ENCODE data around the gene SOX10.

GRCh38 chr22:37990862-37991261 is 6.5 kb upstream of the SOX10 start:
- TF ChIP-seq CTCF (IDR thresholded peaks at IDR 0.05; ENCODE audit: low read depth, low read length): no peak
- TF ChIP-seq MAX (IDR thresholded peaks at IDR 0.05; ENCODE audit: low read depth, low read length): no peak
- no peak for TF ChIP-seq MYC (IDR thresholded peaks at IDR 0.05; ENCODE audit: low read depth, low read length)
- TF ChIP-seq POLR2A (IDR thresholded peaks at IDR 0.05; ENCODE audit: extremely low read depth, insufficient read length): no peak
